Mammary epithelial cell (primary cell): ENCODE measurements around the gene RBP2.

ENCODE experiments used
- EZH2 ChIP-seq: IDR thresholded peaks from 2 replicates; pipeline ENCODE4 v1.6.1; 2012; ENCODE audit warnings: low read length, inconsistent platforms, borderline replicate concordance
- TF ChIP-seq, protein P1 (sequence below), 2 donors: IDR thresholded peaks in 1 of 2; conservative IDR thresholded peaks in 1 of 2; 2 replicates each; pipeline ENCODE4 v1.5.1; 2011 to 2012; ENCODE audit warnings: inconsistent platforms in 2 of 2, low read length in 2 of 2, mild to moderate bottlenecking in 2 of 2, control low read depth in 1 of 2, low read depth in 1 of 2; ENCODE audit not compliant: insufficient read depth in 1 of 2; ENCODE audit errors: extremely low read depth in 1 of 2

DNA sequence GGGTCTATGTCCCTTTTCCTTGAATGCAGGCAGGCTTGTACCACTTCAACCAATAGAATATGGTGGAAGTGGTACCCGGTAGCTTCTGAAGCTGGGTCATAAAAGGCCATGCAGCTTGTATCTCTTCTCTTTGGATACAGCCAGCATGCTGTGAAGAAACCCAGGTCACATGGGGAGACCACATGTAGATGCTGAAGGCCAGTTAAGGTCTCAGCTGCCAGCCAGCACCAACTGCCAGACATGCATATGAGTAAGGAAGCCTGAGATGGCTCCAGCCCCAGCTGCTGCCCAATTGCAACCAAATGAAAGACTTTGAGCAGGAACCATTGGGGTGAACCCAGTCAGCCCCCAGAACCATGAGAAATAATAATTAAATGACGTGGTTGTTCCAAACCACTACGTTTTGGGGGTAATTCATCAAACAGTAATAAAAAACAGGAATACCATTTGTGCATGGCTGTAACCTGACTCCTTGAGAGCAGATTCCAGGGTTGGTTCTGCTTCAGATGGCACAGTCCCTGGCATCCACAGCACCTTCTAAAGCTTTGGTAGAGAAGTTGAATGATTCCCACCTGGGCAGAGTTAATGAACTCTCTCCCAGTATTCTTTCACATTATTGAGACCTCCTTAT lies 3.8 kb downstream of the RBP2 start:
- TF ChIP-seq, protein P1, sequence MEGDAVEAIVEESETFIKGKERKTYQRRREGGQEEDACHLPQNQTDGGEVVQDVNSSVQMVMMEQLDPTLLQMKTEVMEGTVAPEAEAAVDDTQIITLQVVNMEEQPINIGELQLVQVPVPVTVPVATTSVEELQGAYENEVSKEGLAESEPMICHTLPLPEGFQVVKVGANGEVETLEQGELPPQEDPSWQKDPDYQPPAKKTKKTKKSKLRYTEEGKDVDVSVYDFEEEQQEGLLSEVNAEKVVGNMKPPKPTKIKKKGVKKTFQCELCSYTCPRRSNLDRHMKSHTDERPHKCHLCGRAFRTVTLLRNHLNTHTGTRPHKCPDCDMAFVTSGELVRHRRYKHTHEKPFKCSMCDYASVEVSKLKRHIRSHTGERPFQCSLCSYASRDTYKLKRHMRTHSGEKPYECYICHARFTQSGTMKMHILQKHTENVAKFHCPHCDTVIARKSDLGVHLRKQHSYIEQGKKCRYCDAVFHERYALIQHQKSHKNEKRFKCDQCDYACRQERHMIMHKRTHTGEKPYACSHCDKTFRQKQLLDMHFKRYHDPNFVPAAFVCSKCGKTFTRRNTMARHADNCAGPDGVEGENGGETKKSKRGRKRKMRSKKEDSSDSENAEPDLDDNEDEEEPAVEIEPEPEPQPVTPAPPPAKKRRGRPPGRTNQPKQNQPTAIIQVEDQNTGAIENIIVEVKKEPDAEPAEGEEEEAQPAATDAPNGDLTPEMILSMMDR (conservative IDR thresholded peaks at IDR 0.05 in 1 of 2, IDR thresholded peaks at IDR 0.05 in 1 of 2; ENCODE audit: extremely low read depth in 1 of 2, insufficient read depth in 1 of 2, low read depth in 1 of 2, low read length in 2 of 2), result no peak
- TF ChIP-seq EZH2, result no peak
